Bronchial epithelial cell (primary cell): ENCODE measurements around the gene TMEM54. TPM values are rescaled to one million over a fixed set of nuclear protein-coding genes. Genes with fewer than 3 reads are reported as not detected.

Source experiments
- DNase-seq: peaks from one replicate; pipeline ENCODE4 v3.0.0-alpha.2; 2010; ENCODE audit warnings: low read depth
- FAIRE-seq: peaks from 2 replicates; lab custom pipeline; 2011; peaks lifted over from hg19 to GRCh38; lab: Jason Lieb, UNC
- H3K27me3 ChIP-seq: 2 replicates; pipeline ENCODE4 v1.5.1; 2011; ENCODE audit warnings: low read length; ENCODE audit not compliant: control insufficient read depth, insufficient read depth
- H3K36me3 ChIP-seq: 2 replicates; pipeline ENCODE4 v1.5.1; 2011; ENCODE audit warnings: low read length; ENCODE audit not compliant: control insufficient read depth, insufficient read depth
- H3K4me3 ChIP-seq: 2 replicates; pipeline ENCODE4 v1.5.1; 2011; ENCODE audit warnings: mild to moderate bottlenecking, low read depth, low read length, control low read depth
- CTCF ChIP-seq: IDR thresholded peaks from 2 replicates; pipeline ENCODE4 v1.5.1; 2011; ENCODE audit warnings: mild to moderate bottlenecking, moderate library complexity, low read length, control low read depth, inconsistent platforms; ENCODE audit not compliant: insufficient read depth, severe bottlenecking
- total RNA-seq: library from RNA; depleted of rRNA; stranded (reverse); fragments of >200 nt; gene quantifications from 2 replicates; pipeline ENCODE4 v1.2.1, GENCODE V29; 2014

The TMEM54 gene
- total RNA-seq, 1 donor from 2014 or later, result 112 TPM

DNA sequence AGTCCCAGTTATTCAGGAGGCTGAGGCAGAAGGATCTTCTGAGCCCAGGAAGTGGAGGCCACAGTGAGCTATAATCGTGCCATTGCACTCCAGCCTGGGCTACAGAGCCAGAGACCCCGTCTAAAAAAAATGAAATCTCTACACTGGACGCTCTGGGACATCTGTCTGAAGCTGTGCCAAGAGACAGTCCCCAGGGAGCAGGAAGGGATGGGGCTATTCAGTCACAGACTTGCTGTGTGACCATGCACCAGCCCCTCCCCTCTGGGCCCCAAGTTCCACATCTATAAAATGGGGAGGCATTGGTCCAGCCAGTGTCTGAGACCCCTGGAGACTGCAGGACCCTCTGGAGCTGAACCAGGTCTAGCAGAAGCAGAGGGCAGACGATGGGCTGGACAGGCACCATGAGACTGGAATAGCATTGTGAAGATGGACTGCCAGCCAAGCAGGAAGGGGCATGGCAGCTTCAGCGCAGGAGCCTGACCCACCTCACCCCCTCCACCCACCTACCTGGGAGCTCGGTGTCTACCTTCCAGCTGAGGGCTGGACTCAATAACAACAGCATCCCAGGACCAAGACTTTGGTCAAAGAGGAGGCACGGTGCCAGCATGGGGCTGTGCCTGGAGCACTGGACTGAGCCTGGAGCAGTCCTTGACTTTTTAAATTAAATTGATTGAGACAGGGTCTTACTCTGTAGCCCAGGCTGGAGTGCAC lies 1.4 kb downstream of the TMEM54 start:
- TF ChIP-seq CTCF, result no peak
- H3K4me3 ChIP-seq, result no peak overlapping the region
- no peak for DNase-seq

GRCh38 chr1:32898958-32899357 lies 2.2 kb downstream of the TMEM54 start:
- H3K36me3 ChIP-seq, result peaks cover 7% of the 10 kb centered on the region
- no peak for TF ChIP-seq CTCF
- no peak overlapping the region for H3K4me3 ChIP-seq
- FAIRE-seq (no peak), DNase-seq (no peak)
- H3K27me3 ChIP-seq, result no peaks in the 10 kb centered on the region

More for the DNA sequence above, 1.4 kb downstream of the TMEM54 start:
- H3K36me3 ChIP-seq, result peaks cover 7% of the 10 kb centered on the region
- no peaks in the 10 kb centered on the region for H3K27me3 ChIP-seq
- FAIRE-seq, result no peak

DNA sequence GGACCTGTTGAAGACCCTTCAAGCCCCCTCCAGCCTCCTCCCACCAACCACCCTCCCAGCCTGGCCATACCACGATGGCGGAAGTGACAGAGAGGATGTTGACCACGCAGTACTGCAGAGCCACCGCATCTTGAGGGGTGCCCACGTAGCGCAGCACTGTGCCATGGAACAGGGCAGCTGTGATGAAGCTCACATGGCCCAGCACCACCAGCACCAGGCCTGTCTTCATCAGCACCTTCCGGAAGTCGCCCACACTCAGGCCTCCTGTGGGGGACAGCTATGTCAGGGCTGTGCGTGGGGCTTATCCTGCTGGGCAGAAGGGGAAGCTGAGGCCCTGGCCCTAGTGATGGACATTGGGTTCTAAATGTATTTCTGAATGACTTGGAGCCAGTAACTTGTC lies 3.1 kb downstream of the TMEM54 start:
- no peak for TF ChIP-seq CTCF
- Histone ChIP-seq H3K4me3 (no peak overlapping the region), H3K27me3 (no peaks in the 10 kb centered on the region), H3K36me3 (peaks cover 7% of the 10 kb centered on the region)
- FAIRE-seq, result no peak
- DNase-seq, result no peak

- Histone ChIP-seq H3K36me3 (peaks cover 7% of the 10 kb centered on the region), H3K27me3 (no peaks in the 10 kb centered on the region), H3K4me3 (no peak overlapping the region)
- DNase-seq, result peak; percentile 86
- no peak for TF ChIP-seq CTCF
- peak; percentile 94 for FAIRE-seq
These were observed 3.8 kb downstream of the TMEM54 start for GRCh38 chr1:32897082-32898049.

DNA sequence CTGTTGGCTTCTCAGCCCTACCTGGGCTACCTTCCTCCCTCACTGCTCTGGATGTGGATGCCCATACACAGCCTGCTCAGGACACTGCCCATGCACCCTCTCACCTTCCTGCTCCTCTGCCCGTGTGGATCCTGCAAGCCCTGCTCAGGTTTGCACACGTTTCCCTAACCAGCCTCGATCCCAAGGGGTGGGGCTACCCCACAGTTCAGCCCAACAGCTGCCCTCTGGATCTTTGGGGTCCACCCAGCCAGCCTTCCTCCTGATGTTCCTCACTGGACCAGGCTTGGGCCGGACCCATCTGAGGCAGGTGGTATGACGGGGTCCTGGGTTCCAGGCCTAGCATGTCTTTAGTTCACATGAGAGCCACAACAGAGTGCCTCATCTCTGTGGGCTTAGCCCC lies 4.7 kb downstream of the TMEM54 start:
- TF ChIP-seq CTCF, result no peak
- peaks cover 7% of the 10 kb centered on the region for H3K36me3 ChIP-seq
- H3K27me3 ChIP-seq, result peaks cover 2% of the 10 kb centered on the region
- FAIRE-seq (peak; percentile 23), DNase-seq (no peak)
- no peak overlapping the region for H3K4me3 ChIP-seq
